GM12801 (cell line): ENCODE measurements around the gene JPH2.

ENCODE experiments used
- TF ChIP-seq, protein P1 (sequence below): IDR thresholded peaks from one replicate; pipeline ENCODE4 v1.5.1; 2011; ENCODE audit warnings: control low read depth; ENCODE audit not compliant: insufficient read length; ENCODE audit errors: extremely low read depth

The JPH2 gene

DNA sequence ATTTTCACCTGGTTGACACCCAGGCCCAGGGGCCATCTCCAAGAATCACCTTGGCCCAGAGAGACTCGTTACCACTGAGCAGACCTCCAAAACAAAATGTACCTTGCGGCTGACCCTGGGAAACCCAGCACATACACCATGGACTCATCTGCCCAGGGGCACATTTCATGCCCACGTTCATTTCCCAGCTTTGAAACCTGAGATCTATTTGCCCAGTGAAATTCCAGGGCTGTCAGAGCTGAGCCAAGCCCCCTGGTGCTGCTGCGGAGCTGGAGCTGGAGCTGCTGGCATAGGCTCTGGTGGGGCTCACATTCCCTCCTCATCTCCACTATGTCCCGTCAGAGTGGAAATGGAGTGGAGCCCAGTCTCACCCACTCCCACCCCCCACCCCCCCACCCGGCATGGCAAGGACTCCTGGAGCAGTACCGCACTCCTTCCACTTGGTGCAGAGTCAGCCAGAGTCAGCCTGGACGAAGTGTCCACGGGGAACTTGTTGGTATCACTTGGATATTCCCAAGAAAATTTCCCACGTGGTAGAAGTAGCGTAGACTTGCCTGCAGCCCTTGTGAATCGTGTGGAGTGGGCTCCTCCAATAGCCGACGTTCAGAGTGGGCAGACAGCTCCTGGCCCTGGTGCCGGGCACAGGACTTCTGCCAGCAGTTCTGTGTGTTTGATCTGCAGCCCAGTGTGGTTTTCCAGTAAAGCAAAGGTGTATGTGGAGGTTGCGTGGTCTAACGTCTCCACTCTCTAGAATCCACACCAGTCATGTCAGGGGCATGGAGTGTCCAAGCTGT lies 41.7 kb upstream of the JPH2 start:
- TF ChIP-seq, protein P1, sequence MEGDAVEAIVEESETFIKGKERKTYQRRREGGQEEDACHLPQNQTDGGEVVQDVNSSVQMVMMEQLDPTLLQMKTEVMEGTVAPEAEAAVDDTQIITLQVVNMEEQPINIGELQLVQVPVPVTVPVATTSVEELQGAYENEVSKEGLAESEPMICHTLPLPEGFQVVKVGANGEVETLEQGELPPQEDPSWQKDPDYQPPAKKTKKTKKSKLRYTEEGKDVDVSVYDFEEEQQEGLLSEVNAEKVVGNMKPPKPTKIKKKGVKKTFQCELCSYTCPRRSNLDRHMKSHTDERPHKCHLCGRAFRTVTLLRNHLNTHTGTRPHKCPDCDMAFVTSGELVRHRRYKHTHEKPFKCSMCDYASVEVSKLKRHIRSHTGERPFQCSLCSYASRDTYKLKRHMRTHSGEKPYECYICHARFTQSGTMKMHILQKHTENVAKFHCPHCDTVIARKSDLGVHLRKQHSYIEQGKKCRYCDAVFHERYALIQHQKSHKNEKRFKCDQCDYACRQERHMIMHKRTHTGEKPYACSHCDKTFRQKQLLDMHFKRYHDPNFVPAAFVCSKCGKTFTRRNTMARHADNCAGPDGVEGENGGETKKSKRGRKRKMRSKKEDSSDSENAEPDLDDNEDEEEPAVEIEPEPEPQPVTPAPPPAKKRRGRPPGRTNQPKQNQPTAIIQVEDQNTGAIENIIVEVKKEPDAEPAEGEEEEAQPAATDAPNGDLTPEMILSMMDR: no peak

DNA sequence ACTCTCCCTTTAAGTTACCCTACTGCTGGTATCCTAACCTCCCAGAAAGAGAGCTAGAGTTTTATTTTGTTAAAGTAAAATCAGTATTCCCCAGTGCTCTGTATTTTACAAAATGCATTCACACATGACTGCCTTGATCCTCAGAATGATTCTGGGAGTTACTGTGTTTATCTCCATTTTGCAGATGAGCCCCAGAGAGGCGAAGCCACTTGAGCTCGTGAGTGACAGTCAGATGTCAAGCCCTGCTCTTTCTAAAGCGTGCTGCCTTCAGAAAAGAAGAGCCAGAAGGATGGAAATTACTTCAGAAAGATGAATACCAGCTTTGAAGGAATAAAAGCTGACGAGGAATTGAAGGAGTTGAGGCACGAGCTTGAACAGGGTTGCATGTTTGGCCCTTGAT lies 37.6 kb upstream of the JPH2 start:
- TF ChIP-seq, protein P1: no peak

DNA sequence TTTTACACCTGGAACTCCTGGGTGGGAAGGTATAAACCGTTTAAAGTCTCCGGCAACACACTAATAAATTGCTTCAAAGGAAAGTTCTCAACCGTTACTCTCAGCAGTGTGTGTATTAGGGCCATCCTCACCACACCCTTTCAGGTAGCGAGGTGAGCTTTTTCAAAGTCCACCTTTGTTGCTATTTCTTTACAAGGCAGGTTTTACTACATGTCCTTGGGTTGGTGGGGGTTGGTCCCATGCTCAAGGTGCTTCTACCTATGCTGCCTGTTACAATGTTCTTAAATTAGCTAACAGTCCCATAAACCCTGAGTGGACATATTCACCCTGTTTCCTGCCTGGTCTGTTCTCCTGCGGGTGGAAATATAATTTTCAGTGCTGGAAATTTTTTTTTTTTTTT lies 36.7 kb upstream of the JPH2 start:
- TF ChIP-seq, protein P1: no peak

GRCh38 chr20:44222633-44223368 lies 35.8 kb upstream of the JPH2 start:
- TF ChIP-seq, protein P1: no peak

GRCh38 chr20:44222027-44222426 lies 35.0 kb upstream of the JPH2 start:
- TF ChIP-seq, protein P1: no peak

- TF ChIP-seq, protein P1: no peak
These were observed 34.5 kb upstream of the JPH2 start for GRCh38 chr20:44221368-44221954.

DNA sequence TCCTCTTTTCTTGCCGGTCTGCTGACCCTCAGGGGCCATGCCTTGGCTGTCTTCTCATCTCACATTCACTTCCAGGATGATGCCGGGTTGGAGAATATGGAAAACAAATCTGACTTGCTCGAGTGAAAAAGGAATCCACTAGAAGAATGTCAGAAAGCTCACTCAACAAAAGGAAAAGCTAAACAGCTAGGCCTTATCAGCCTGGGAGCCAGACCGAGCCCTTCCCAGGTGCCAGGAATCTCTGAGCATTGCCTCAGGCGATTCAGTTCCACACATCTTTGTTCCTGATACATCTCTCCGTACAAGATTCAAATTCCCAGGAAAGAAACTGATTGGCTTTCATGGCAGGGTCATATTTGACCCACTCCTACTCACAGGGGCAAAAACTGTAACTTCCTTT lies 32.8 kb upstream of the JPH2 start:
- TF ChIP-seq, protein P1: no peak
